GM19351 (cell line): ENCODE measurements around the gene ASIC1.

Source experiments
- ATAC-seq: cut with Tn5 transposase; IDR thresholded peaks from one replicate; pipeline ENCODE4 v1.9.1; 2021; ENCODE audit warnings: mild to moderate bottlenecking, moderate library complexity; ENCODE audit not compliant: unreplicated experiment

Gene ASIC1

DNA sequence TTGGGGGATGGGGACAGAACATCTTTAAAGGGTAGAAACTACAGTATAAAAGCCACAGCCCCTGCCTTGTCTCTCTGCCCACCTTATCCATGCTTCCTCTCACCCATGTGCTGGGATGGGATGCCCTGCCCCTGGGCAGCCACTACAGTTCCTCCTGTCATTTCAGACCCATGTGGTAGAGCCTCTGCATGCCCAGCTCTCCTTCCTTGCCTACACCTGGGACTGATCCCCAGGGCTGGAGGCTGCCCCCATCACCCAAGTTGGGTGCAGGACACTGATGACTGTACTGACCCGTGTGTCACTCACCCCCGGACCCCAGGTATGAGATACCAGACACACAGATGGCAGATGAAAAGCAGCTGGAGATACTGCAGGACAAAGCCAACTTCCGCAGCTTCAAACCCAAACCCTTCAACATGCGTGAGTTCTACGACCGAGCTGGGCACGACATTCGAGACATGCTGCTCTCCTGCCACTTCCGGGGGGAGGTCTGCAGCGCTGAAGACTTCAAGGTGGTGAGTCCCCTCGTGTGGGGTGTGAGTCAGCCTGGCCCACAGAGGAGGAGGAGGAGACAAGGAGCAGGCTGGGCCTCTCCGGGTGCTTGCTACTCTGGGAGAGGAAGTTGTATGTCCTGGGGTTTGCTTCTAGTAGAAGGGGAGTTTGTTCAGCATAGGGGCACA lies 2.2 kb downstream of the ASIC1 start:
- no peak for ATAC-seq

DNA sequence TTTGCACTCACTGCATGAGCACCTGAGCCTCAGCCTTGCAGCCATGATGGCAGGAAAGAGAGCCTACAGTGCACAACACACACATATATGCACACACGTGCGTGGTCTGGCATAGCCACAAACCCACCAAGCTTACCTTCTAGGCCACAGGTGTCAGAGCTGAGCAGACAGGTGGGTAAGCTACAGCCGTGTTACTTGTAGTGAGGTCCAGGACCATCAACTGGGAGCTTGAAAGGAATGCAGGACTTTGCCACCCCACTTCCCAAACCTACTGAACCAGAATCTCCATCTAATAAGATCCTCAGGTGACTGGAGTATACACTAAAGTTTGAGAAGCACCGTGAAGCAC lies 2.7 kb downstream of the ASIC1 start:
- ATAC-seq, result no peak

DNA sequence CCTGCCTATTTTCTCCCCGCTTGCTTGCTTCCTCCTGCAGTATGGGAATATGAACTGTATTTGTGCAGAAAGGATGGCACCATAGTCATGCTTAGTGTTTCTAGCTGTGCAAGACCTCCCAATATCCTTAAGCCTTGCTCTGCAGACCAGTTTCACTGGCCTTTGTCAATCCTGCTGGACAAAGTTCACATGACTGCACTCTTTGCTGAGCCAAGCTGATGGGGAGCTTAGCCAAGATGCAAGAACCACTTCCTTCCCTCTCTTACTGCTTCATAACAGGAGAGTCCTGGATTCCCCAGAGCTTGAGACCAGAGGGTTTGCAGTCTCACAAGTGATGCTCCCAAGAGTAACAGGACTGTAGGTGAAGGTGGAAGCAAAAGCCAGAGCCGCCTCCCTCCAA lies 3.8 kb downstream of the ASIC1 start:
- ATAC-seq, result no peak

DNA sequence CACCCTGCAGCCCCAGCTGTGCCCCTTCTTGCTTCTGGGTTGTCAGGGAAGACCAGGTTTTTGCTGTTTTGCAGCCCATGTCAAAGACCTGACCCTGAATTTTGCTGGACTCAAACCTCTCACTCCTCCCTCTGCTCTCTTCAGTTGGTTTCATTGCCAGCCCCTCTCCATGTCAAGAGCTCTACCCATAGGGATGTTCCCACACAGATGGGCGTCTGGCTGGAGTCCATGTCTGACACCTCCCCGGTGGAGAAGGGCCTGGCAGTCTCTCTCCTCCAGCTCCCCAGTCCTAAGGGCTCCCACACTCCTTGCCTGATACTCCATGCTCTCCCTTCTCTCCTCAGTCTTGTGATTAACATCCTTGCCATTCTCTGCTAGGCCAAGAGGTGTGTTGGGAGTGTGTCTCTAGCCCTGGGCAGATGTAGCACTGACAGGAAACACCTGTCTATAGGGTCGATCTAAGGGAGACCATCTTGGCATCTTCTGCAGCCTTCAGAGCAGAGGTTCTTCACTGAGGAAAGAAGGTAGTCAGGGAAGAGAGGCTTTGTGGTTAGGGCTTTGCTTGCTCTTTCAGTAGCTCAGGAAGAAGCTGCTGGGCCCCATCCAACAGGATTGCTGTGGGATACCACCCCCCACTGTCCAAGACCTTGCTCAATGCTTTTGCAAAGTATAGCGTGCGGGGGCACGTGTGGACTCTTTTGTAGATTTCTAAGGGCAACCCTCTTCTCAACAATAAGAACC lies 4.7 kb downstream of the ASIC1 start:
- no peak for ATAC-seq

DNA sequence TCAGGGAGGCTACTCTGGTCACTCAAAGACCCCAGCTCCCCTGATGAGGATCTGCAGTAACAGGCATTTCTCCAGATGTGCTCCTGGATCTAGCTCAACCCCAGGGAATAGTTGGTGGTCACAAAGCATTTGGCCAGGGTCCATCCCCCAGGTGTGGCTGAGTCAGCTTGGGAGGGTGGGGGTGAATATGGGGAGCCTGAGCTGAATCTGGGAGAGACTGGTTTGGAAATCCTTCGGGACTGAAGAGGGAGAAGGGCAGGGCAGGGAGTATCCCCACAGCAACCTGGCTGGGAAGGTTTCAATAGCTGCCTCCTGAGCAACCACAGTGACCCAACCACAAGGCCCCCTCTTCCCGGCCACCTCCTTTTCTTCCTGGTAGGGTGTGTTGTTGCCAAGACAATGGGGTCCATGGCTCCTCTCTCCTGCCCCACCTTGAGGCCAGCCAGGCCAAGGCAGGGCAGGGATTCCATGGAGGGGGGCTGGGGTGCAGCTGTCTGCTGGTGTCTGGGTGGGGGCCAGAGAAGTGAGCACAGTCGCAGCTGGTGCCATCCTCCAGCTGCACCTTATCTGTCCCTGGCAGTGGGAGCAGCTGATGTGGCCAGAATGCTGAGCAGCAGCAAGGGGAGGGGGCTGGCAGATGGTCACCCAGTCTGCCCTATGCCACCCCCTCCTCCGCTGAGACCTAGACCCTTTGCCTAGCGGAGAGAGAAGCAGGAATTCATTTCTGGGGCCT lies 5.5 kb downstream of the ASIC1 start:
- ATAC-seq, result no peak

DNA sequence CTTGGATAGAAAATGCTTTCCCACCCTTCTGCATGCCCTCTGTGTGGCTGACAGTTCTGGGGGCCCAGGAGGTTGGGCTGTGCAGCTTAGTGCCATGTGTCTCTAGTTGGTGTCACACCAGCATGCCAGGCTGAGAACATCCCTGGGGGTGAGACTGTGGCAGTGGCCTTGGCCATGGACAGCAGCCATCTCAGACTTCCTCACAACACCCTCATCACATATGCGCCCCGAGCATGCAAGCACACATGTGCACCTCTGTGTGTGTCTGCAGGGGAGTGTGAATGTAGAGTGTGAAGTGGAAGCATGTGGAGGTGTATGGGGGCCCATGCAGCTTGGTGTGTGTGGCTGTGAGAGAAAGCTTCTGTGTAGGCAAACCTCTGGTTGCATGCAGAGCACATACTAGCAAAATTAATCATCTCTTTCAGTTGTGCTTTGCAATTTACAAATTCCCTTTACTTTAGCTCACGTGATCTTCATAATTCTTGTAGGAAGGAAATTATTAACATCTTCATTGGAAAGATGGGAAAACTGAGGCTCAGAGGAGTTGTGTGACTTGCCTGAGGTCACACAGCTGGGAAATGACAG lies 8.4 kb downstream of the ASIC1 start:
- no peak for ATAC-seq

DNA sequence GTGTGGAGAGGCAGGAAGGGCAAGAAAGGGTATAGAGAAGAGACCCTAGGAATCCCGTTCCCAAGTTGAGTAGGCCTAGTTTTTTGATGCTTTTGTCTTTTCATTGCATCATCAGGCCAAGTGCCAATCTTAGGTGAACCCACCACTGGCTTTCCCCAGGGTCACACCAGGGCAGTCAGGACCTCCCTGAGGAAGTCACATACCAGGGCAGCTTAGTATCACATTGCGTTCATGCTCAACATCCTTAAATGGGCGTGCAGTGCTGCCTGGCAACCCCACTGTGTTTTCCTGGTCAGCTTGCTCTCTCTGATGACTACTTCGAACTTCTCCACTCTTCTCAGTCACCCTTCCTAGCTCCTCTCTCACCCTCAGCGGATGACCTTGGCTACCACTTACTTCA lies 9.0 kb downstream of the ASIC1 start:
- no peak for ATAC-seq

DNA sequence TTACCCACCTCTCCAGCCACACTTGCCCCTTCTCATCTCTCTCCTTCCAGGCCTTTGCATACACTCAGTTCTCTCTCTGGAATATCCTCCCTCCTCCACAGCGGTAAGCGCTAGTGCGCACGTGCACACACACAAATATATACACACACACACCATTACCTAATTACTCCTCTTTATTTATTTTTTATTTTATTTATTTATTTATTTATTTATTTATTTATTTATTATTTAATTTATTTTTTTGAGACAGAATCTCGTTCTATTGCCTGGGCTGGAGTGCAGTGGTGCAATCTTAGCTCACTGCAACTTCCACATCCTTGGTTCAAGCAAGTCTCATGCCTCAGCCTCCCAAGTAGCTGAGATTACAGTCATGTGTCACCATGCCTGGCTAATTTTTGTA lies 11.7 kb downstream of the ASIC1 start:
- ATAC-seq, result no peak

DNA sequence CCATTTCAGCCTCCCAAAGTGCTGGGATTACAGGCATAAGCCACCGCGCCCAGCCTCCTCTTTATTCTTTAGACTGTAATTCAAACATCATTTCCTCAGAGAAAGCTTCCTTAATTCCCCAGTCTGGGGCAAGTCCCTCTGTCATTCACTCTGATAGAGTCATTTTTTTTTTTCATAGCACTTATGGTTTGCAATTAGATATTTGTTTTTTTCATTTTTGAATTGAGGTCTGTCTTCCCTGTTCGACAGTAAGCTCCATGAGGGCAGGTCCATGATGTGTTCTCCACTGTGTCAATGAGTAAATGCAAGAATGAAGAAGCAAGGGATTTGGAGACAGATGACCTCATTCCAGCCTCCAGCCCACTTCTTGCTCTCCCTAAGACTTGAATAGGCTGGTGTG lies 12.1 kb downstream of the ASIC1 start:
- ATAC-seq, result no peak

DNA sequence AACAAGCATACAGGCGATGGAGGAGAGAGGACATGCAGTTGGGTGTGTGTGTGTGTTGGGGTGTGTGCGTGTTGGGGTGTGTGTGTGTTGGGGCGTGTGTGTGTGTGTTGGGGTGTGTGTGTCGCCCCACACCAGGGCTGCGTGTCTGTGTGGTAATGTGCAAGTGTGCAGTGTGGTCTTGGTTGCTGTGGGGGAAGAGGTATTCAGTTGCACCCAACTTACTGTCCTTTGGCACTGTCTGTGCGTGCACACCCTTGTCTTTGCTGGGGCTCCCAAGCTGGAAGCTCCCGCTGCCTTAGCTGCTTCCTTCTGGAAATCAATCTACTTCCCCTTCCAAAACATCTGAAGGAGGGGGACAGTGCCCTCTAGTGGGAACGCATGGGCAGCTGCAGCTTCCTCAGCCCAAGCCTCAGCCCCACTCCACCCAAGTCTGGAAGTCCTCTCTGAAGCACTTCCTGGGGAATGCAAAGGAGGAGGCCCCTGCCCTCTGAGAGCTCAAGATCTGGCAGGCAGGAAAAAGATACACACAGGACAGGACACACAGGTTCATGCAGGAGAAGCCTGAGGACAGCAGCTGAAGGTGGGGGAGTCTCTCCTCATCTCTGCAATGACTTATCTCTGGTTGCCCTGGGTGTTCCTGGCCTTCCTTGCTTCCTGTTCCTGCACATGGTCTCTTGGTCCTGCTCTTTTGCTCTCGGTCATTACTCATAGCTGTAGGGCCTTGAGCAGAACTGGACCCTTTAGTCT lies 13.1 kb downstream of the ASIC1 start:
- ATAC-seq, result no peak

DNA sequence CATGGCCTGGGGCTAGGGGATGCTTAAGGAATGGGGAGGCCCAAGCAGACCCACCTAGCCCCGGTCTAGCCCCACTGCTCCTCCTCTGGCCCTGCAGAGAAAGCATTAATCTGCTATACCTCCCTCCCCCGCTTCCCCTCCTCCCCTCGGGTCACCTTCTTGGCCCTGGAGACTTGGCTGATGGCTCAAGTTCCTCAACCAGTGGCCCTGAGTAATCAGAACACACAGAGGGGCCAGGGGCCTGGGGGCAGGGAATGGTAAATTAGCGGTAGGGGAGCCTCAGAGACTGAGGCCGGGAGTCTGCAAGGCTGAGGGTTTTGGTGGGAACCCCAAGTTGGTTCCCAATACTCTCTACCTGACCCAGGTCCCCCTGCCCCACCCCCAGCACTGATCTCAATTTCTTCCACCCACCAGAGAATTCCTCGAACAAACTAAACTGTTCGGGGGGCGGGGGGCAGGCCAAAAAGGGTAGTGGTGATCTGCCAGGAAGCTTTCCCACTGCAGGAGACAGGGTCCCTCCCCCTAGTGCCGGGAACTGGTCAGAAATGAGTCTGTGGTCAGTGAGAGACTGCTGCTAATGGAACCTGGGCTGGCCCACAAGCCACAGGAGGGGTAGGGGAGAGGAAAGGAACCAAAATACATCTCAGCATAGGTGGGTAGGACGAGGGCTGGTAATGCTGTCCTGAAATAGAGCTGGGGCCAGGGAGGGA lies 15.0 kb downstream of the ASIC1 start:
- no peak for ATAC-seq

DNA sequence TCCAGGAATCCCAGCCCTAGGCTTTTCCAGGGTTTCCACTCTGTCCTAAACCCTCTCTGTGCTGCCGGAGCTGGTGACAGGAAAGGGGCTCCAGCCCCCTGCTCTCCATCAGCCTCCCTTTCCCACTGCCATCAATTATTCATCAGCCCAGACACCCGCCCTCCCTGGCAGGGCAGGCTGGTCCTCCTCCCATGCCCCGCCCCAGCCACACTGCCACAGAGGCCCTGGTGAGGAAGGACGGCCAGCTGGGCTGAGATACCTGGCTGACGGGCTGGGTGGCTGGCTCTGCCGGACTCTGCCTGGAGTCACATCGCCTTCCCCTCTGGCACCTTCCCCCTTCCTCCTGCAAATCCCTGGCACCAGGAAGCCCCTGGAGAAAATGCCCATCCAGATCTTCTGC lies 15.8 kb downstream of the ASIC1 start:
- ATAC-seq, result no peak

DNA sequence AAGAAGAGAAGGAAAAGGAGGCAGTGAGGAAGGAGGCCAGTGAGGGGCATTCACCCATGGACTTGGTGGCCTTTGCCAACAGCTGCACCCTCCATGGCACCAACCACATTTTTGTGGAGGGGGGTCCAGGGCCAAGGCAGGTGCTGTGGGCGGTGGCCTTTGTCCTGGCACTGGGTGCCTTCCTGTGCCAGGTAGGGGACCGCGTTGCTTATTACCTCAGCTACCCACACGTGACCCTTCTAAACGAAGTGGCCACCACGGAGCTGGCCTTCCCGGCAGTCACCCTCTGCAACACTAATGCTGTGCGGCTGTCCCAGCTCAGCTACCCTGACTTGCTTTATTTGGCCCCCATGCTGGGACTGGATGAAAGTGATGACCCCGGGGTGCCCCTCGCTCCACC lies 16.3 kb downstream of the ASIC1 start:
- no peak for ATAC-seq

DNA sequence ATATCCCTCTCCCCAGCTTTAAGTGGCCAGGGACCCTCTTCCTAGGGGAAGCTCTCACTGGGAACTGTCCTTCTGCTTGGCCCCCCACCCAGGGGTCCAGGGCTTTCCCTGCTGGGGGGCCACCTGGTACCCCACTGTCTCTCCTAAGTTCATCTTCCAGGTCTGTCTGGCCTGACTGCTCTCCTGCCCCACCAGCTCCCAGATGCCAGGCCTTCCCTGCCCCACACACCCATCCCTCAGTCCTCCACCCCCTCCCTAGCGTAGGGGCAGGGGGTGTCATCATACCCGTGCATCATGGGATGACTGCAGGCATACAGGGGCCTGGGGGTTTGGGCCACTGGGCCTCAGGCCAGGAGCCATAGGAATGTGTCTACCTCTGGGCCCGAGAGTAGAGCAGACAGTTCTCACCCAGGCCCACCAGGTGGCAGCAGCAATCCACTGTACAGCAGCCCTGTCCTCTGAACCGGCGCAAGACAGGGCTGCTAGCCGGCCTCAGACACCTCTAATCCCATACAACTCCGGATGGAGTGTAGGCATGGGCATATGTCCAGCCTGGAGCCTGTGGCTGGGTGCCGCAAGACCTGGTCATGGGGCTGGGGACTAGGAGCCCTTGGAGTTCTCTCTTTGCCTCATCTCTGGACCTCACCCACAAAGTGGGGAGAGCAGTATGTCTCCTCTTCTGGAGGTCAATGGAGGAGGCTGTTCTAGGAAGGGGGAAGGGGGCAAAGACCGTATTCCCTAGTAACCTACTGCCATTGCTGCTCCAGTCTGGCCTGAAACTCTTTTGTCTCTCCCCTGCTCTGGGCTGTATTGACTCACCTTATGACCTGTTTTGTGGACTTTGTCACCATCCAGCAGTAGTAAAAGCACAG lies 17.8 kb downstream of the ASIC1 start:
- peak; percentile 92 for ATAC-seq

DNA sequence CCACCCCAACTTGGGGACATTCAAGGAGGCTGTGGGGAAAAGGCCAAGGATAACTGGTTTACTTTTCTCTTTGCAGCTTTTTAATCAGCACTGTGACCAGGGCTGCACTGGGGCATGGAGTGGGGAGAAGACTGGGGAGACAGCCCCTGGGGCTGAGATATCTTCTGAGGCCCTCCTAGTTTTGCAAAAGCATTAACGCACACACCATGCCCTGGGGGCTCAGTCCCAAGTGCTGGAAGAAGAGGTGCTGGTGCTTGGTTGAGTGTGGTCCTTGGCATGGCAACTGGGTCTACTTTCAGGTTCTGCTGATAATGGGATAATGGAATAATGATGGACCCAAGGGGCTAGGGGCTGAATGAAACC lies 18.4 kb downstream of the ASIC1 start:
- ATAC-seq, result no peak

DNA sequence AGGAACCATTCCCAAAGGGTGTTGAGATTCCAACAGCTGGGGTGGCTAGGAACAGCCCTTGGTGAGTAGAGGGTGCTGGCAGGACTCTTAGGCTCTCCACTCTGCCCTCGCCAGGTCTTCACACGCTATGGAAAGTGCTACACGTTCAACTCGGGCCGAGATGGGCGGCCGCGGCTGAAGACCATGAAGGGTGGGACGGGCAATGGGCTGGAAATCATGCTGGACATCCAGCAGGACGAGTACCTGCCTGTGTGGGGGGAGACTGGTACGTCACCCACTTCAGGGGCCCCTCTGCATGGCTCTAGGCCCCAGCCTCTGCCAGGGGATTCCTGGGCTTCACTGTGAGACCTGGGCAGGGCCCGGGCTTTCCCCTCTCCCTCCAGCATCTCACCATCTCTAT lies 19.7 kb downstream of the ASIC1 start:
- no peak for ATAC-seq

DNA sequence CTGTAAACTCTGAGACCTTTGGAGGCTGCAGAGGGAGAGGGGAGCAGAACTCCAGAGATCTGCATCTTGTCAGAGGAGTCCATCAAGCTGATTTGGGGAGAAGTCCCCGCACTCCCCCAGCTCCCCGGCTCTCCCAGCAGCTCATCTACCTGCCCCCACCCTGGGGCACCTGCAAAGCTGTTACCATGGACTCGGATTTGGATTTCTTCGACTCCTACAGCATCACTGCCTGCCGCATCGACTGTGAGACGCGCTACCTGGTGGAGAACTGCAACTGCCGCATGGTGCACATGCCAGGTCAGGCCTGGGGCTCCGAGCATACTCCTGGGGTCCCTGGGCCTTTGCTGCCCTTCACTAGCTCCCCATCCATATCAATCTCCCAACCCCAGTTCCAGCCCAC lies 20.9 kb downstream of the ASIC1 start:
- ATAC-seq, result no peak

DNA sequence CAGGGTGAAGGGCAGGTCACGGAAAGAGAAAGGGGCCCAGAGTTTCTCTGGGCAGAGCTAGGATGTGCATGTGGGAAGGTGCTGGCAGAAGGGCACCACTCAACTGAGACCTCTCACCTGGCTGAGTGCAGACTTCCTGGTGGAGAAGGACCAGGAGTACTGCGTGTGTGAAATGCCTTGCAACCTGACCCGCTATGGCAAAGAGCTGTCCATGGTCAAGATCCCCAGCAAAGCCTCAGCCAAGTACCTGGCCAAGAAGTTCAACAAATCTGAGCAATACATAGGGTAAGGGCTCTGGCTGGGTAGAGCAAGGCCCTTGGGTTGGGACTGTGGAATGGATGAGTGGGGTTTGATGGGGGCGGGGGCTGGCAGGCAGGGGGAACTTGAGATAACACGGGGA lies 22.4 kb downstream of the ASIC1 start:
- no peak for ATAC-seq

DNA sequence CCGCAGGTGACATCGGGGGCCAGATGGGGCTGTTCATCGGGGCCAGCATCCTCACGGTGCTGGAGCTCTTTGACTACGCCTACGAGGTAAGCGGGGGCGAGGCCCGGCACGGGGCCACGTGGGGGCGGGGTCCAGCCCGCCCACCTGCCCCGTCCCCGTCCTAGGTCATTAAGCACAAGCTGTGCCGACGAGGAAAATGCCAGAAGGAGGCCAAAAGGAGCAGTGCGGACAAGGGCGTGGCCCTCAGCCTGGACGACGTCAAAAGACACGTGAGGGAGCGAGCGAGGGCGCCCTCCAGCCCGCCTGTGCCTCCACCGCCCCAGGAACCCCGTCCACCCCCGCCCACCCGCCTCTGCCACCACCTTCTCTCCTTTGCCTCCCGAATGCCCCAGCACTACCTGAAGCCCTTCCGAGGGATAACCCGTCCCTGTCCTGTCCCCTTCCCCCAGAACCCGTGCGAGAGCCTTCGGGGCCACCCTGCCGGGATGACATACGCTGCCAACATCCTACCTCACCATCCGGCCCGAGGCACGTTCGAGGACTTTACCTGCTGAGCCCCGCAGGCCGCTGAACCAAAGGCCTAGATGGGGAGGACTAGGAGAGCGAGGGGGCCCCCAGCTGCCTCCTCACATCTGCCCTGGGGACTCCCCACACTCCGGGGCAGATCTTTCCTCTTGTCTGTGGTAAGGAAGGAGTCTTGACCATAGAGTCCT lies 23.9 kb downstream of the ASIC1 start:
- no peak for ATAC-seq
